GM19240 (cell line): Measurements from ENCODE around the gene MCHR2.
"Not testable (repeated sequence)": the region's sequence is repeated elsewhere in the genome, so short reads cannot be mapped to it uniquely, and the experiment has no call there.

Experiments
- DNase-seq: peaks from one replicate; pipeline ENCODE4 v3.0.0; 2011; ENCODE audit warnings: low spot score; ENCODE audit not compliant: insufficient read length

The MCHR2 gene

GRCh38 chr6:99993533-99994251, at the start of gene MCHR2:
TSS of gene MCHR2 (minus strand) at chr6:99994223. CDS start at chr6:99956147, 38,076 bp downstream.
- no peak for DNase-seq

GRCh38 chr6:100038546-100038945, 44.5 kb upstream of the MCHR2 start:
- not testable (repeated sequence) for DNase-seq

GRCh38 chr6:100035873-100036653, 42.0 kb upstream of the MCHR2 start:
- no peak for DNase-seq

- DNase-seq = no peak
Measured at GRCh38 chr6:100023798-100024197, 29.8 kb upstream of the MCHR2 start.

- DNase-seq = no peak
Measured at GRCh38 chr6:100022847-100023246, 28.8 kb upstream of the MCHR2 start.

- no peak for DNase-seq
Measured at GRCh38 chr6:100008857-100009256, 14.8 kb upstream of the MCHR2 start.

- peak; percentile 38 for DNase-seq
Measured at GRCh38 chr6:100001915-100002388, 7.9 kb upstream of the MCHR2 start.

- no peak for DNase-seq
Measured at GRCh38 chr6:99997141-99997540, 3.1 kb upstream of the MCHR2 start.

- no peak for DNase-seq
Measured at GRCh38 chr6:99995916-99996315, 1.9 kb upstream of the MCHR2 start.

- no peak for DNase-seq
Measured at GRCh38 chr6:99993146-99993532, 884 bp downstream of the MCHR2 start.

- no peak for DNase-seq
Measured at GRCh38 chr6:99991955-99992354, 2.1 kb downstream of the MCHR2 start.

GRCh38 chr6:99980741-99981140, 13.3 kb downstream of the MCHR2 start:
- DNase-seq = no peak

GRCh38 chr6:99979953-99980352, 14.1 kb downstream of the MCHR2 start:
- DNase-seq = no peak

GRCh38 chr6:99967052-99967451, 27.0 kb downstream of the MCHR2 start:
- DNase-seq = no peak

GRCh38 chr6:99960027-99960426, 34.0 kb downstream of the MCHR2 start:
- DNase-seq = no peak

- no peak for DNase-seq
Measured at GRCh38 chr6:99951016-99951805, 42.8 kb downstream of the MCHR2 start.

GRCh38 chr6:99946005-99946404, 48.0 kb downstream of the MCHR2 start:
- no peak for DNase-seq

- no peak for DNase-seq
Measured at GRCh38 chr6:99943846-99944245, 50.2 kb downstream of the MCHR2 start.

GRCh38 chr6:99940582-99940981, 53.4 kb downstream of the MCHR2 start:
- DNase-seq = no peak

- DNase-seq = no peak
Measured at GRCh38 chr6:99933129-99933528, 60.9 kb downstream of the MCHR2 start.

- DNase-seq = no peak
Measured at GRCh38 chr6:99912657-99913056, 81.4 kb downstream of the MCHR2 start.
